DOHH2 (cell line): ENCODE data around the gene CXCL9.

Experiments
- H3F3A ChIP-seq: fragments of 200-600 bp; sonication (generic), shearing (Covaris generic); 2 replicates; pipeline ENCODE4 v1.6.0; 2016; ENCODE audit warnings: antibody characterized with exemption, mild to moderate bottlenecking; ENCODE audit not compliant: control insufficient read depth, insufficient read depth
- H3K27ac ChIP-seq: fragments of 200-600 bp; sonication (generic); 2 replicates; pipeline ENCODE4 v1.5.1; 2014; ENCODE audit warnings: low read depth, mild to moderate bottlenecking, low read length, moderate library complexity
- H3K27me3 ChIP-seq: fragments of 200-600 bp; sonication (generic); 2 replicates; pipeline ENCODE4 v1.6.1; 2014; ENCODE audit warnings: mild to moderate bottlenecking, low read length, mixed read lengths; ENCODE audit not compliant: control insufficient read depth
- H3K36me3 ChIP-seq: fragments of 200-600 bp; sonication (generic); 2 replicates; pipeline ENCODE4 v1.6.1; 2014; ENCODE audit warnings: mild to moderate bottlenecking, low read length, moderate library complexity, mixed read lengths; ENCODE audit not compliant: control insufficient read depth
- H3K4me1 ChIP-seq: fragments of 200-600 bp; sonication (generic); 2 replicates; pipeline ENCODE4 v1.6.1; 2014; ENCODE audit warnings: mild to moderate bottlenecking, low read length, mixed read lengths; ENCODE audit not compliant: control insufficient read depth
- H3K4me2 ChIP-seq: fragments of 200-600 bp; sonication (generic); 2 replicates; pipeline ENCODE4 v1.6.0; 2014; ENCODE audit warnings: mild to moderate bottlenecking, low read length, moderate library complexity
- H3K4me3 ChIP-seq: fragments of 200-600 bp; sonication (generic); 2 replicates; pipeline ENCODE4 v1.5.1; 2014; ENCODE audit warnings: mild to moderate bottlenecking, low read length, mixed read lengths
- H3K79me2 ChIP-seq: fragments of 200-600 bp; sonication (generic); 2 replicates; pipeline ENCODE4 v1.6.1; 2014; ENCODE audit warnings: mild to moderate bottlenecking, low read length, mixed read lengths; ENCODE audit not compliant: control insufficient read depth
- H3K9me2 ChIP-seq: fragments of 200-600 bp; sonication (generic); replicated peaks from 2 replicates; pipeline ENCODE4 v1.6.1; 2014; ENCODE audit warnings: mild to moderate bottlenecking, low read length, mixed read lengths; ENCODE audit not compliant: control insufficient read depth
- H3K9me3 ChIP-seq: fragments of 200-600 bp; sonication (generic); 2 replicates; pipeline ENCODE4 v1.6.1; 2014; ENCODE audit warnings: antibody characterized with exemption, low read length, mixed read lengths; ENCODE audit not compliant: control insufficient read depth, insufficient read depth
- H4K20me1 ChIP-seq: fragments of 200-600 bp; sonication (generic); 2 replicates; pipeline ENCODE4 v1.6.0; 2014; ENCODE audit warnings: low read depth, mild to moderate bottlenecking, antibody characterized with exemption, low read length, moderate library complexity; ENCODE audit not compliant: control insufficient read depth, insufficient read depth
- EZH2phosphoT487 ChIP-seq: fragments of 200-600 bp; sonication (generic); IDR thresholded peaks from 2 replicates; pipeline ENCODE4 v1.6.1; 2017; ENCODE audit warnings: borderline replicate concordance, mild to moderate bottlenecking, antibody characterized with exemption, low read length, moderate library complexity, mixed read lengths
- TF ChIP-seq, protein P1 (sequence below): fragments of 200-600 bp; sonication (generic); IDR thresholded peaks from one replicate; pipeline ENCODE4 v1.5.1; 2014; ENCODE audit warnings: antibody characterized with exemption, mild to moderate bottlenecking, low read depth, low read length; ENCODE audit not compliant: poor library complexity, severe bottlenecking

CXCL9 gene

DNA sequence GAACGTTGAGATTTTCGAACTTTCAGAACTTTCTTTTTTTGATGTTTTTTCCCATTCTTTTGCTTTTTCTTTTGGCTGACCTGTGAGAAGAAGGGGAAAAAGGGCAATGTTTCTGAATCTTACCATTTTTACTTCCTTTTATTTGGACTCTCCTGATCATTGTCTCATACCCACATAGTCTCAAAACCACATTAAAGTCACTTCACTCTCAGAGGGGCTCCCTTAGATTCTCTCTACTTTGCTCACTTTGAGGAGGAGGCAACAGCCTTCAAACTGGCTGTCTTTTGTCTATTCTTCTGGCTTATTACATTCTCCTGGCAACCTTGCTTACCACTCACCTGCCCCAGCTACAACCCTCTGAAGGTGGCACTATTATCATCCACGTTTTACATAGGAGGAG lies 3.7 kb downstream of the CXCL9 start:
- no peak overlapping the region for H3K4me2 ChIP-seq
- H3K36me3 ChIP-seq = no peaks in the 10 kb centered on the region
- no peak for TF ChIP-seq EZH2phosphoT487
- TF ChIP-seq, protein P1, sequence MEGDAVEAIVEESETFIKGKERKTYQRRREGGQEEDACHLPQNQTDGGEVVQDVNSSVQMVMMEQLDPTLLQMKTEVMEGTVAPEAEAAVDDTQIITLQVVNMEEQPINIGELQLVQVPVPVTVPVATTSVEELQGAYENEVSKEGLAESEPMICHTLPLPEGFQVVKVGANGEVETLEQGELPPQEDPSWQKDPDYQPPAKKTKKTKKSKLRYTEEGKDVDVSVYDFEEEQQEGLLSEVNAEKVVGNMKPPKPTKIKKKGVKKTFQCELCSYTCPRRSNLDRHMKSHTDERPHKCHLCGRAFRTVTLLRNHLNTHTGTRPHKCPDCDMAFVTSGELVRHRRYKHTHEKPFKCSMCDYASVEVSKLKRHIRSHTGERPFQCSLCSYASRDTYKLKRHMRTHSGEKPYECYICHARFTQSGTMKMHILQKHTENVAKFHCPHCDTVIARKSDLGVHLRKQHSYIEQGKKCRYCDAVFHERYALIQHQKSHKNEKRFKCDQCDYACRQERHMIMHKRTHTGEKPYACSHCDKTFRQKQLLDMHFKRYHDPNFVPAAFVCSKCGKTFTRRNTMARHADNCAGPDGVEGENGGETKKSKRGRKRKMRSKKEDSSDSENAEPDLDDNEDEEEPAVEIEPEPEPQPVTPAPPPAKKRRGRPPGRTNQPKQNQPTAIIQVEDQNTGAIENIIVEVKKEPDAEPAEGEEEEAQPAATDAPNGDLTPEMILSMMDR = no peak
- no peaks in the 10 kb centered on the region for H3F3A ChIP-seq
- H3K9me2 ChIP-seq = no peaks in the 10 kb centered on the region
- H3K79me2 ChIP-seq = no peaks in the 10 kb centered on the region
- no peak overlapping the region for H3K4me3 ChIP-seq
- H4K20me1 ChIP-seq = no peaks in the 10 kb centered on the region
- no peaks in the 10 kb centered on the region for H3K4me1 ChIP-seq
- H3K27ac ChIP-seq = no peak overlapping the region
- H3K27me3 ChIP-seq = peaks cover 28% of the 10 kb centered on the region
- H3K9me3 ChIP-seq = no peaks in the 10 kb centered on the region

- TF ChIP-seq EZH2phosphoT487 = no peak
- TF ChIP-seq, protein P1 = no peak
- no peak overlapping the region for H3K4me3 ChIP-seq
- no peaks in the 10 kb centered on the region for H3K79me2 ChIP-seq
- no peaks in the 10 kb centered on the region for H3K4me1 ChIP-seq
- H3K36me3 ChIP-seq = no peaks in the 10 kb centered on the region
- no peaks in the 10 kb centered on the region for H3F3A ChIP-seq
- H3K27ac ChIP-seq = no peak overlapping the region
- H4K20me1 ChIP-seq = no peaks in the 10 kb centered on the region
- no peaks in the 10 kb centered on the region for H3K9me3 ChIP-seq
- H3K9me2 ChIP-seq = no peaks in the 10 kb centered on the region
- peaks cover 28% of the 10 kb centered on the region for H3K27me3 ChIP-seq
- H3K4me2 ChIP-seq = no peak overlapping the region
Measured at GRCh38 chr4:76003035-76003434, 4.3 kb downstream of the CXCL9 start.

DNA sequence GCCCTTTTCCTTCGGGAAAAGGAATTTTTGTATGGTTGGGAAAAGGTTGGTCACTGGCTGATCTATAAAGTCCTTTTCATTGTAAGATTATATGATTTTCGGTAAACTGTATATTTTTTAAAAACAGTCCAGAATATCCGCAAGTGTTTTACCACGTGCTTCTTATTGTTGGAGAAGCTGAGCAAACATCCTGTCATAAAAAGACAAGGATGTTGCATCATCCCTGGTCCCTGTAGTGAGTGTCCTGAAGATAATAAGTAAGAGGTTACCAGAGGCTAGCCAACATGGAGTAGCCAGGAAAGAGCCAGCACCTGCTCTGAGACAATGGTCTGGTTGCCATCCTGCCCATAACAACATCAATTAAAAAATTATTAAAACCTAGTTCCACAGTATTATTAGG lies 5.1 kb downstream of the CXCL9 start:
- Histone ChIP-seq H3K27me3 (peaks cover 25% of the 10 kb centered on the region), H3K4me2 (no peak overlapping the region), H3K9me3 (no peaks in the 10 kb centered on the region), H3K9me2 (no peaks in the 10 kb centered on the region), H4K20me1 (no peaks in the 10 kb centered on the region), H3F3A (no peaks in the 10 kb centered on the region), H3K4me3 (no peak overlapping the region), H3K79me2 (no peaks in the 10 kb centered on the region), H3K36me3 (no peaks in the 10 kb centered on the region), H3K4me1 (no peaks in the 10 kb centered on the region), H3K27ac (no peak overlapping the region)
- TF ChIP-seq, protein P1 = no peak
- no peak for TF ChIP-seq EZH2phosphoT487

- Histone ChIP-seq H3K9me2 (no peaks in the 10 kb centered on the region), H3K79me2 (no peaks in the 10 kb centered on the region), H3K4me3 (no peak overlapping the region), H3K27ac (no peak overlapping the region), H4K20me1 (no peaks in the 10 kb centered on the region), H3K36me3 (no peaks in the 10 kb centered on the region), H3F3A (no peaks in the 10 kb centered on the region), H3K4me1 (no peaks in the 10 kb centered on the region), H3K27me3 (peaks cover 23% of the 10 kb centered on the region), H3K4me2 (no peak overlapping the region), H3K9me3 (no peaks in the 10 kb centered on the region)
- TF ChIP-seq, protein P1 = no peak
- no peak for TF ChIP-seq EZH2phosphoT487
Measured at GRCh38 chr4:76001700-76002099, 5.6 kb downstream of the CXCL9 start.
